ENCODE measurements around the gene MRPL14. TPM values are rescaled to one million over a fixed set of nuclear protein-coding genes. Genes with fewer than 3 reads are reported as not detected.

The MRPL14 gene
- total and polyA plus RNA-seq, 2 of the 8 experiments (the other 6 are each of a cell fraction or from before 2014, with no cell fraction given): 82.0 to 97.1 TPM

- Histone ChIP-seq H3K4me2 (ENCODE audit: insufficient read depth in 1 of 2, low read depth in 2 of 2, low read length in 2 of 2) (no peak overlapping the region), H3K14ac (ENCODE audit: insufficient read length) (no peak overlapping the region), H3K27me3 (replicated peaks in 1 of 4; ENCODE audit: control insufficient read depth in 3 of 4, extremely low read depth in 1 of 4, insufficient read depth in 3 of 4, low read length in 3 of 4) (no peaks in the 10 kb centered on the region), H4K20me1 (replicated peaks in 1 of 2; ENCODE audit: control insufficient read depth in 1 of 2, insufficient read depth in 2 of 2, low read length in 2 of 2) (peaks cover 4 to 22% of the 10 kb centered on the region in 2 experiments), H3K36me3 (ENCODE audit: control insufficient read depth in 2 of 4, insufficient read depth in 4 of 4, low read length in 3 of 4) (peaks cover 17 to 67% (median 34%) of the 10 kb centered on the region in 4 experiments), H4K91ac (replicated peaks; ENCODE audit: insufficient read length, low read length) (no peak overlapping the region), H3K4me3 (ENCODE audit: extremely low read depth in 1 of 4, insufficient read depth in 2 of 4, low read depth in 3 of 4, low read length in 4 of 4) (no peak overlapping the region), H2BK12ac (ENCODE audit: low read depth, low read length) (no peak overlapping the region), H3K18ac (ENCODE audit: extremely low read depth, low read length) (no peak overlapping the region), H2AK5ac (ENCODE audit: low read depth, low read length) (no peak overlapping the region), H3K23ac (ENCODE audit: insufficient read length) (no peak overlapping the region), H3K9ac (replicated peaks in 1 of 4; ENCODE audit: extremely low read depth in 1 of 4, low read depth in 3 of 4, low read length in 3 of 4) (no peak overlapping the region), H4K8ac (ENCODE audit: extremely low read depth, insufficient read depth, low read length) (no peak overlapping the region), H3K4ac (replicated peaks; ENCODE audit: insufficient read length, low read depth, low read length) (no peak overlapping the region), H4K5ac (ENCODE audit: insufficient read length, low read depth, low read length) (no peak overlapping the region), H2BK5ac (ENCODE audit: low read depth, low read length) (peak overlapping the region; percentile 66), H3K79me2 (ENCODE audit: control insufficient read depth in 1 of 2, insufficient read depth in 2 of 2, low read length in 2 of 2) (peaks cover 0 to 16% of the 10 kb centered on the region in 2 experiments; a peak in 1 of 4 replicates), H2BK120ac (replicated peaks; ENCODE audit: low read depth, low read length) (no peak overlapping the region), H3K27ac (ENCODE audit: low read depth, low read length) (no peak overlapping the region), H3K79me1 (ENCODE audit: low read depth, low read length) (peaks cover 8% of the 10 kb centered on the region), H3K9me3 (ENCODE audit: insufficient read depth in 2 of 2, low read depth in 1 of 2, low read length in 1 of 2) (no peaks in the 10 kb centered on the region), H3K23me2 (ENCODE audit: low read depth, low read length) (no peaks in the 10 kb centered on the region; the same call in 1 of the 2 replicates), H2AFZ (ENCODE audit: low read length) (no peak overlapping the region), H2BK15ac (ENCODE audit: low read length) (no peak overlapping the region), H3K4me1 (replicated peaks in 1 of 4; ENCODE audit: control insufficient read depth in 3 of 4, insufficient read depth in 4 of 4, low read length in 3 of 4) (no peaks in the 10 kb centered on the region), H3K56ac (replicated peaks; ENCODE audit: insufficient read length, low read depth, low read length) (no peak overlapping the region), H2BK20ac (ENCODE audit: low read length) (no peak overlapping the region)
- FAIRE-seq (no peak), DNase-seq (ENCODE audit: low read depth in 1 of 2, low spot score in 2 of 2) (no peak)
- ChIA-PET CTCF (ENCODE audit: partially characterized antibody) (interaction anchor here (0.7 to 22.5 kb wide), 12 partner anchors 10 to 253 kb away, joined by 3 to 255 read pairs (median 6); no protein-coding TSS in a partner anchor), POLR2A (ENCODE audit: partially characterized antibody) (interaction anchor here (0.9 to 3.1 kb wide), 11 partner anchors 10 to 368 kb away, joined by 3 to 15 read pairs (median 4); partner anchors contain the start of gene HSP90AB1)
- TF ChIP-seq SIN3A (conservative IDR thresholded peaks at IDR 0.05 in 1 of 2, IDR thresholded peaks at IDR 0.05 in 1 of 2; ENCODE audit: low read depth in 1 of 2, low read length in 2 of 2) (no peak), MAFK (IDR thresholded peaks at IDR 0.05; ENCODE audit: low read depth, low read length) (no peak)
- WGBS, 2 experiments (ENCODE audit: extremely low coverage in 1 of 2, insufficient coverage in 1 of 2, insufficient read length in 1 of 2, insufficient replicate concordance in 2 of 2, low coverage in 1 of 2, low lambda C conversion rate in 2 of 2, missing lambda C conversion rate in 1 of 2): 88% methylated on average over 6 of the region's 6 CpGs; no CpG with 5 or more reads in 1 of the 2 experiments
Measured at GRCh38 chr6:44110005-44110676, 17.1 kb downstream of the MRPL14 start.
